Neuronal stem cell (in vitro differentiated cells): ENCODE measurements around the gene RGS6.

Experiments
- DNase-seq: peaks from one replicate; pipeline ENCODE4 v3.0.0-alpha.2; 2013; ENCODE audit warnings: low spot score
- H2AFZ ChIP-seq: one replicate; pipeline ENCODE4 v1.6.1; 2013; ENCODE audit warnings: mild to moderate bottlenecking, low read length, inconsistent platforms
- H2AK5ac ChIP-seq: 2 replicates; pipeline ENCODE4 v1.6.1; 2013; ENCODE audit warnings: low read depth, mild to moderate bottlenecking, inconsistent platforms, low read length, moderate library complexity, mixed read lengths
- H2BK120ac ChIP-seq: 2 replicates; pipeline ENCODE4 v1.6.1; 2013; ENCODE audit warnings: low read depth, mild to moderate bottlenecking, inconsistent platforms, low read length, moderate library complexity, mixed read lengths
- H2BK12ac ChIP-seq: one replicate; pipeline ENCODE4 v1.6.1; 2013; ENCODE audit warnings: low read length, inconsistent platforms
- H2BK15ac ChIP-seq: 2 replicates; pipeline ENCODE4 v1.6.1; 2013; ENCODE audit warnings: mild to moderate bottlenecking, low read length, inconsistent platforms, mixed read lengths
- H2BK5ac ChIP-seq: one replicate; pipeline ENCODE4 v1.6.1; 2013; ENCODE audit warnings: inconsistent platforms, mild to moderate bottlenecking, low read length, moderate library complexity
- H3K14ac ChIP-seq: one replicate; pipeline ENCODE4 v1.6.1; 2013; ENCODE audit warnings: low read length, inconsistent platforms
- H3K18ac ChIP-seq: 2 replicates; pipeline ENCODE4 v1.6.1; 2013; ENCODE audit warnings: low read length, inconsistent platforms
- H3K23ac ChIP-seq: 2 replicates; pipeline ENCODE4 v1.6.1; 2013; ENCODE audit warnings: low read depth, mild to moderate bottlenecking, mixed read lengths, low read length, inconsistent platforms; ENCODE audit not compliant: poor library complexity
- H3K27ac ChIP-seq: replicated peaks from 3 replicates; pipeline ENCODE4 v1.5.1; 2013; ENCODE audit warnings: low read length, inconsistent platforms
- H3K27me3 ChIP-seq, 3 experiments: 2 replicates each; pipeline ENCODE4 v1.6.1; 2013; ENCODE audit warnings: low read length in 3 of 3, mild to moderate bottlenecking in 2 of 3, inconsistent platforms in 1 of 3, low read depth in 1 of 3, mixed read lengths in 1 of 3, moderate library complexity in 1 of 3; ENCODE audit not compliant: control insufficient read depth in 3 of 3, insufficient read depth in 3 of 3
- H3K36me3 ChIP-seq, 2 donors: replicated peaks in 1 of 2; 2 replicates each; pipeline ENCODE4 v1.6.1; 2013; ENCODE audit warnings: low read length in 2 of 2; ENCODE audit not compliant: control insufficient read depth in 2 of 2, insufficient read depth in 2 of 2
- H3K4ac ChIP-seq: 2 replicates; pipeline ENCODE4 v1.6.1; 2013; ENCODE audit warnings: inconsistent platforms, mild to moderate bottlenecking, low read length, moderate library complexity
- H3K4me1 ChIP-seq, 2 donors: 1 replicate in 1 of 2; 2 replicates in 1 of 2; pipeline ENCODE4 v1.6.1; 2013; ENCODE audit warnings: low read length in 2 of 2, low read depth in 1 of 2; ENCODE audit not compliant: control insufficient read depth in 2 of 2, insufficient read depth in 1 of 2
- H3K4me2 ChIP-seq: one replicate; pipeline ENCODE4 v1.6.1; 2013; ENCODE audit warnings: mild to moderate bottlenecking, low read length, inconsistent platforms; ENCODE audit not compliant: insufficient read depth, poor library complexity, severe bottlenecking
- H3K4me3 ChIP-seq, 2 donors: 2 replicates each; pipeline ENCODE4 v1.5.1; 2013; ENCODE audit warnings: low read length in 2 of 2, mild to moderate bottlenecking in 2 of 2, inconsistent platforms in 1 of 2, moderate library complexity in 1 of 2
- H3K79me1 ChIP-seq: one replicate; pipeline ENCODE4 v1.6.1; 2013; ENCODE audit warnings: low read depth, mild to moderate bottlenecking, inconsistent platforms, low read length, moderate library complexity
- H3K9ac ChIP-seq: one replicate; pipeline ENCODE4 v1.6.1; 2013; ENCODE audit warnings: mild to moderate bottlenecking, low read depth, low read length, inconsistent platforms; ENCODE audit not compliant: poor library complexity
- H3K9me3 ChIP-seq, 2 donors: replicated peaks in 1 of 2; 2 replicates each; pipeline versions ENCODE3 to v1.6.1; 2013; ENCODE audit warnings: low read length in 2 of 2, mild to moderate bottlenecking in 2 of 2, inconsistent platforms in 1 of 2, low read depth in 1 of 2, mixed read lengths in 1 of 2, moderate library complexity in 1 of 2; ENCODE audit not compliant: control insufficient read depth in 2 of 2, insufficient read depth in 1 of 2
- H4K8ac ChIP-seq: one replicate; pipeline ENCODE4 v1.6.1; 2013; ENCODE audit warnings: low read depth, mild to moderate bottlenecking, inconsistent platforms, low read length, moderate library complexity
- H4K91ac ChIP-seq: one replicate; pipeline ENCODE4 v1.6.1; 2013; ENCODE audit warnings: low read length, low read depth, mild to moderate bottlenecking, inconsistent platforms; ENCODE audit not compliant: poor library complexity
- WGBS, 2 donors: extraction: QIAGEN DNeasy Blood & Tissue Kit; methylation state at CpG; one replicate each; pipeline ENCODE4 v1.1.7; 2013; ENCODE audit warnings: missing lambda C conversion rate in 2 of 2, mixed read lengths in 1 of 2; ENCODE audit not compliant: insufficient read length in 2 of 2, insufficient replicate concordance in 1 of 2; ENCODE audit errors: extremely low coverage in 2 of 2; 5-methylcytosine and 5-hydroxymethylcytosine counted together

RGS6 gene

GRCh38 chr14:71995741-71996140, 63.5 kb downstream of the RGS6 start:
- H2BK5ac ChIP-seq = no peak overlapping the region
- no CpG with 5 or more reads among the region's 9 CpGs for WGBS, 2 donors

GRCh38 chr14:71996610-71997009, 64.4 kb downstream of the RGS6 start:
- no peak overlapping the region for H3K14ac ChIP-seq
- H2BK120ac ChIP-seq = no peak overlapping the region
- no peak overlapping the region for H3K4me2 ChIP-seq
- no peak overlapping the region for H3K18ac ChIP-seq
- H3K23ac ChIP-seq = no peak overlapping the region
- no peak overlapping the region for H3K4ac ChIP-seq
- H2AFZ ChIP-seq = no peak overlapping the region
- no peak overlapping the region for H2BK15ac ChIP-seq
- no peaks in the 10 kb centered on the region for H3K27me3 ChIP-seq
- H3K4me1 ChIP-seq = no peaks in the 10 kb centered on the region
- no peak overlapping the region for H3K9ac ChIP-seq
- no peak for DNase-seq
- H3K9me3 ChIP-seq = no peaks in the 10 kb centered on the region
- H2BK5ac ChIP-seq = no peak overlapping the region
- no peak overlapping the region for H3K27ac ChIP-seq
- 100% methylated on average over 1 of the region's 3 CpGs; no CpG with 5 or more reads in 1 of the 2 donors for WGBS, 2 donors
- H2AK5ac ChIP-seq = no peak overlapping the region
- no peak overlapping the region for H3K4me3 ChIP-seq
- no peak overlapping the region for H4K91ac ChIP-seq
- no peak overlapping the region for H4K8ac ChIP-seq
- no peaks in the 10 kb centered on the region for H3K79me1 ChIP-seq
- H2BK12ac ChIP-seq = no peak overlapping the region
- no peaks in the 10 kb centered on the region for H3K36me3 ChIP-seq

More at GRCh38 chr14:71995741-71996140, 63.5 kb downstream of the RGS6 start:
- no peak overlapping the region for H4K8ac ChIP-seq
- H2BK120ac ChIP-seq = no peak overlapping the region
- no peaks in the 10 kb centered on the region for H3K27me3 ChIP-seq
- no peak overlapping the region for H2BK15ac ChIP-seq
- H4K91ac ChIP-seq = no peak overlapping the region
- H2BK12ac ChIP-seq = no peak overlapping the region
- no peak overlapping the region for H2AK5ac ChIP-seq
- no peak overlapping the region for H3K9ac ChIP-seq
- H2AFZ ChIP-seq = no peak overlapping the region
- no peak overlapping the region for H3K4ac ChIP-seq
- no peak overlapping the region for H3K4me3 ChIP-seq
- H3K27ac ChIP-seq = no peak overlapping the region
- no peak overlapping the region for H3K23ac ChIP-seq
- no peak for DNase-seq
- no peaks in the 10 kb centered on the region for H3K36me3 ChIP-seq
- no peak overlapping the region for H3K4me2 ChIP-seq
- no peak overlapping the region for H3K14ac ChIP-seq
- H3K18ac ChIP-seq = no peak overlapping the region
- no peaks in the 10 kb centered on the region for H3K4me1 ChIP-seq
- no peaks in the 10 kb centered on the region for H3K9me3 ChIP-seq
- H3K79me1 ChIP-seq = no peaks in the 10 kb centered on the region

GRCh38 chr14:72000907-72001306, 68.7 kb downstream of the RGS6 start:
- no peak overlapping the region for H2AK5ac ChIP-seq
- H2BK15ac ChIP-seq = no peak overlapping the region
- H3K9me3 ChIP-seq = no peaks in the 10 kb centered on the region
- no peak overlapping the region for H3K4me3 ChIP-seq
- no peaks in the 10 kb centered on the region for H3K4me1 ChIP-seq
- no peak overlapping the region for H2BK5ac ChIP-seq
- no CpG with 5 or more reads among the region's 9 CpGs for WGBS, 2 donors
- no peak overlapping the region for H3K4me2 ChIP-seq
- no peak overlapping the region for H3K14ac ChIP-seq
- H4K8ac ChIP-seq = no peak overlapping the region
- H3K79me1 ChIP-seq = no peaks in the 10 kb centered on the region
- no peak overlapping the region for H2BK12ac ChIP-seq
- H4K91ac ChIP-seq = no peak overlapping the region
- no peak overlapping the region for H3K4ac ChIP-seq
- no peak for DNase-seq
- no peak overlapping the region for H3K18ac ChIP-seq
- no peaks in the 10 kb centered on the region for H3K27me3 ChIP-seq
- no peak overlapping the region for H2BK120ac ChIP-seq
- no peak overlapping the region for H3K23ac ChIP-seq
- H3K36me3 ChIP-seq = no peaks in the 10 kb centered on the region
- H3K27ac ChIP-seq = no peak overlapping the region
- no peak overlapping the region for H3K9ac ChIP-seq
- H2AFZ ChIP-seq = no peak overlapping the region

GRCh38 chr14:72002731-72003130, 70.5 kb downstream of the RGS6 start:
- Histone ChIP-seq H4K91ac (no peak overlapping the region), H3K27ac (no peak overlapping the region), H3K4me3 (no peak overlapping the region), H3K9ac (no peak overlapping the region), H3K4me1 (no peaks in the 10 kb centered on the region), H3K23ac (no peak overlapping the region), H3K14ac (no peak overlapping the region), H3K4ac (no peak overlapping the region), H2BK5ac (no peak overlapping the region), H2BK120ac (no peak overlapping the region), H3K4me2 (no peak overlapping the region), H3K18ac (no peak overlapping the region), H3K27me3 (no peaks in the 10 kb centered on the region), H4K8ac (no peak overlapping the region), H2BK15ac (no peak overlapping the region), H3K9me3 (no peaks in the 10 kb centered on the region), H3K79me1 (no peaks in the 10 kb centered on the region), H2BK12ac (no peak overlapping the region), H2AK5ac (no peak overlapping the region), H2AFZ (no peak overlapping the region), H3K36me3 (no peaks in the 10 kb centered on the region)
- no CpG with 5 or more reads among the region's 3 CpGs for WGBS, 2 donors
- no peak for DNase-seq
